Erythroblast (primary cell): ENCODE measurements around the gene UBIAD1.

ENCODE experiments used
- DNase-seq, 2 experiments: peaks; one replicate each; lab custom pipeline; 2025; lab: John Stamatoyannopoulos, UW
- GATA1 ChIP-seq: IDR thresholded peaks from 2 replicates; pipeline ENCODE4 v1.6.1; 2011; ENCODE audit warnings: low read depth, mild to moderate bottlenecking, control low read depth, low read length, moderate library complexity
- POLR2A ChIP-seq: IDR thresholded peaks from 2 replicates; pipeline ENCODE4 v1.6.1; 2011; ENCODE audit warnings: mild to moderate bottlenecking, low read length

Gene UBIAD1

GRCh38 chr1:11308699-11309224, 35.8 kb downstream of the UBIAD1 start:
- no peak for TF ChIP-seq GATA1
- no peak for TF ChIP-seq POLR2A
- DNase-seq: no peak

- TF ChIP-seq GATA1 (no peak), POLR2A (no peak)
- no peak for DNase-seq
Observed at GRCh38 chr1:11309385-11309784, 36.4 kb downstream of the UBIAD1 start.

GRCh38 chr1:11311816-11312755, 39.1 kb downstream of the UBIAD1 start:
- no peak for TF ChIP-seq POLR2A
- DNase-seq: peak in 1 of 2 experiments; percentile 12

- no peak for DNase-seq
Observed at GRCh38 chr1:11314959-11315358, 42.0 kb downstream of the UBIAD1 start.

DNA sequence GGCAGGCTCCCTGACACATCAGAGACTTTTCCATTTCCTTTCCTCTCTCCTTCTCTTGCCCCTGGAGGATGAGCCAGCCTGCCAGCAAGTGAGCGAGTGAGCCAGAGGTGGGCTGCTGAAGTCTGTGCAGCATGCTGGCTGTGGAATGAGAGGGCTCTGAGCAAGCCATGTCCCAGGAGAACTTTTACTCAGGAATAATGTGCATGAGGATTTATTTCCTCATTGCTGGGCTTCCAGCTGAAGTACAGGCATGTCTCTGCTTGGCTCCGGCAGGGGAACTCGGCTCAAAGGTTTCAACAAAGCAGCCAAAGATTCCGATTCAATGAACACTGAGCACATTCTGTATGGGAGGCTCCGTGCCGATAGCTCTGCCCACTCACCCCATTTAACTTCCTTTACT, 43.7 kb downstream of the UBIAD1 start:
- DNase-seq: no peak
- TF ChIP-seq GATA1: no peak
- no peak for TF ChIP-seq POLR2A

More at GRCh38 chr1:11314959-11315358, 42.0 kb downstream of the UBIAD1 start:
- TF ChIP-seq GATA1: no peak
- TF ChIP-seq POLR2A: no peak

DNA sequence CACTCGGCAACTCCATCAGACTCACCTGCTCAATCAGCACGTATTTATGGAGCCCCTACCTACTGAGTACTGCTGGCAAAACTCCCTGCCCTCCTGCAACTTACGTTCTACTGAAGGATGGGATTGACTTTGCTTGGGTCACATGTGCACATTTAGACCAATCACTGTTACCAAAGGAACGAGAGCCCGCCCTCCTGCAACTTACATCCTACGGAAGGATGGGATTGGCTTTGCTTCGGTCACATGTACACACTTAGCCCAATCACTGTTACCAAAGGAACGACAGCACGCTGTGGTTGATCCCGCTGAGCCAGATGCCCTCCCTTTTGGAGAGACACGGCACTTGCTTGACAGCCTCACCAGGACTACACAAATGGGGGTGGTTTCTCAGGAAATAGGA, 46.0 kb downstream of the UBIAD1 start:
- TF ChIP-seq POLR2A (no peak), GATA1 (no peak)

GRCh38 chr1:11320153-11320936, 47.3 kb downstream of the UBIAD1 start:
- peak; percentile 12 to 35 for DNase-seq
- TF ChIP-seq GATA1: no peak
- no peak for TF ChIP-seq POLR2A

More for the DNA sequence above, 46.0 kb downstream of the UBIAD1 start:
- DNase-seq: no peak

DNA sequence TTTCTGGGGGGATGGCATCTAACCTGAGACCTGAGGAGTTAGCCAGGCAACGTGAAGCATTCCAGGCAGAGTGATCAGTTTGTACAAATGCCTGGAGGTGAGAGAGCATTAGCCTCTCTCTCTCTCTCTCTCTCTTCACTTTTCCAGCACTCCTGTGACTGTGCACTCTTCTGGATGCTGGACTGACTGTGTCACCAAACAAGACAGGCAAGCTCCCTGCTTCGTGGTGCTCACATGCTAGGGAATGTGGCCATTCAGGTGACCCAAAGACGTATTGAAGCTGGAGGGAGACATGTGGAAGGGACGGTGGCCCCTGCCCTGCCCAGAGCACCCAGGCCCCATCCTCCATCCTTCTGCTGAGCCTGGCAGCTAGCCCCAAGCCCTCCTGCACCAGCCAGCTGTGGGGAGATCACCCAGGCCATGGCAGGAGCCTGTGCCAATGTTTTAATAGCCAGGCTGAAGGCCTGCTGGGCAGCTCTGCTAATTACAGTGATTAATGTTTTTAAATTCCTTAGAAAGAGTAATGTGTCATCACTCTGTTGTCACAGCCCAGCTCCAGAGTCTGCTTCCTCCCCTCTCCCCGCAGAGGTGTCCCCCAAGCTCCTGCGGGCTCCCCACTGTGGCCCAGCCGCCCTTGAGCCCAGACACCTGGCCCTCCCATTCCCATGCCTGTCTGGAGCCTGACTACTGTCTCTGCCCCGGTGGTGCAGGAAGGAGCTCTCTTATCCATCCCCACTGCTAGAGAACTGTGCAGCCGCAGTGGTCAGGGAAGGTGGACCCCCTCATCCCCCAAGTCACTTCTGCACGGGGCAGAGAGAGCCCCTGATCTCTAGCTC, 48.9 kb downstream of the UBIAD1 start:
- TF ChIP-seq GATA1 (no peak), POLR2A (no peak)
- no peak for DNase-seq

- DNase-seq: no peak
- TF ChIP-seq POLR2A (no peak), GATA1 (no peak)
Observed at GRCh38 chr1:11324567-11325165, 51.7 kb downstream of the UBIAD1 start.

GRCh38 chr1:11326070-11326469, 53.1 kb downstream of the UBIAD1 start:
- TF ChIP-seq POLR2A (no peak), GATA1 (no peak)
- no peak for DNase-seq

- no peak for DNase-seq
- TF ChIP-seq POLR2A (no peak), GATA1 (no peak)
Observed at GRCh38 chr1:11328444-11328843, 55.4 kb downstream of the UBIAD1 start.

- no peak for TF ChIP-seq POLR2A
- no peak for TF ChIP-seq GATA1
- no peak for DNase-seq
Observed at GRCh38 chr1:11330411-11330810, 57.4 kb downstream of the UBIAD1 start.
